WERI-Rb-1 (cell line): ENCODE data around the gene RHOF.
A peak's percentile ranks its signal among the peaks of the same experiment; 100 is the strongest.

Source experiments
- DNase-seq: peaks from one replicate; pipeline ENCODE4 v3.0.0-alpha.2; 2020
- H3K27ac ChIP-seq: fragments of 250-450 bp; sonication (Bioruptor Pico); 2 replicates; pipeline ENCODE4 v1.5.1; 2020; ENCODE audit warnings: mild to moderate bottlenecking, moderate library complexity
- H3K27me3 ChIP-seq: fragments of 250-450 bp; sonication (Bioruptor Pico); 2 replicates; pipeline ENCODE4 v1.5.1; 2021; ENCODE audit warnings: mild to moderate bottlenecking, low read depth, moderate library complexity; ENCODE audit not compliant: insufficient read depth, severe bottlenecking
- H3K36me3 ChIP-seq: fragments of 250-450 bp; sonication (Bioruptor Pico); 2 replicates; pipeline ENCODE4 v1.5.1; 2020; ENCODE audit warnings: mild to moderate bottlenecking, moderate library complexity
- H3K4me3 ChIP-seq: 2 replicates; pipeline ENCODE4 v1.5.1; 2011; ENCODE audit warnings: low read depth, mild to moderate bottlenecking, control low read depth, low read length
- H3K9me3 ChIP-seq: fragments of 250-450 bp; sonication (Bioruptor Pico); 2 replicates; pipeline ENCODE4 v1.5.1; 2021; ENCODE audit warnings: mild to moderate bottlenecking, moderate library complexity; ENCODE audit not compliant: severe bottlenecking
- CTCF ChIP-seq: IDR thresholded peaks from 2 replicates; pipeline ENCODE4 v1.5.1; 2011; ENCODE audit warnings: low read depth, mild to moderate bottlenecking, control low read depth, inconsistent platforms, low read length

Gene RHOF

GRCh38 chr12:121800694-121801594 is 7.5 kb upstream of the RHOF start:
- Histone ChIP-seq H3K27me3 (no peaks in the 10 kb centered on the region), H3K36me3 (peaks cover 25% of the 10 kb centered on the region), H3K27ac (peak overlapping the region; percentile 100), H3K9me3 (no peaks in the 10 kb centered on the region), H3K4me3 (peak overlapping the region; percentile 51)
- TF ChIP-seq CTCF, result no peak
- no peak for DNase-seq

- Histone ChIP-seq H3K27me3 (no peaks in the 10 kb centered on the region), H3K9me3 (no peaks in the 10 kb centered on the region), H3K27ac (peak overlapping the region; percentile 100), H3K36me3 (peaks cover 30% of the 10 kb centered on the region), H3K4me3 (peak overlapping the region; percentile 63)
- DNase-seq, result peak; percentile 87
- no peak for TF ChIP-seq CTCF
Observed at GRCh38 chr12:121799842-121800693, 6.6 kb upstream of the RHOF start.

- DNase-seq, result peak; percentile 93
- Histone ChIP-seq H3K36me3 (peaks cover 30% of the 10 kb centered on the region), H3K9me3 (no peaks in the 10 kb centered on the region), H3K27ac (peak overlapping the region; percentile 100), H3K4me3 (peak overlapping the region; percentile 63), H3K27me3 (no peaks in the 10 kb centered on the region)
- TF ChIP-seq CTCF, result no peak
Observed at GRCh38 chr12:121799156-121799841, 5.8 kb upstream of the RHOF start.

- Histone ChIP-seq H3K27me3 (no peaks in the 10 kb centered on the region), H3K36me3 (peaks cover 30% of the 10 kb centered on the region), H3K27ac (peak overlapping the region; percentile 100), H3K4me3 (peak overlapping the region; percentile 35), H3K9me3 (no peaks in the 10 kb centered on the region)
- no peak for DNase-seq
- no peak for TF ChIP-seq CTCF
Observed at GRCh38 chr12:121798787-121799155, 5.3 kb upstream of the RHOF start.

- Histone ChIP-seq H3K36me3 (peaks cover 30% of the 10 kb centered on the region), H3K27ac (peak overlapping the region; percentile 100), H3K27me3 (no peaks in the 10 kb centered on the region), H3K4me3 (peak overlapping the region; percentile 35), H3K9me3 (no peaks in the 10 kb centered on the region)
- peak; percentile 72 for DNase-seq
- TF ChIP-seq CTCF, result no peak
Observed at GRCh38 chr12:121797937-121798786, 4.7 kb upstream of the RHOF start.
